Measurements from ENCODE around the gene LRRC4C. TPM values are rescaled to one million over a fixed set of nuclear protein-coding genes. Genes with fewer than 3 reads are reported as not detected.
"Not testable (repeated sequence)": the region's sequence is repeated elsewhere in the genome, so short reads cannot be mapped to it uniquely, and the experiment has no call there.

LRRC4C gene
- total RNA-seq, 1 donor from 2014 or later: 0.41 TPM

DNA sequence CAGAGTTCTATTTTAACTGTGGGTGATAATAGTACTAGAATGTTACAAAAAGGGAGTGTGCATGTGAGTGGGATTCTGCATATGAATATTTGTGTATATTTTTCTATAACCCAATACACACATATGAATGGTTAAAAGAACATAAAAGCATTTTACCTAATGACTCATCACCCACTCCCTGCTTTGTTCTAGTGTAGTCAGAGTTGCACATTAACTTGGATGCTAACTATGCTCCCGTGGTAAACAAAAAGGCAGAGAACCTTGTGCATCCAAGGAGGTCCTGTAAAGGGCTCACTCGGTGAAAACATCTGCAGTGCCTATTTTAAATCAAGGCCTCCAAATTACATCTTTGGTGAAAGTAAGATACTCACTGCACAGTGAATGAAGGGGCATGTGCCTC is 1289.4 kb downstream of the LRRC4C start:
- Histone ChIP-seq H3K4me3 (no peak overlapping the region), H3K36me3 (no peaks in the 10 kb centered on the region), H3K27me3 (ENCODE audit: low read depth) (no peaks in the 10 kb centered on the region), H3K9me3 (replicated peaks) (peaks cover 17% of the 10 kb centered on the region), H3K4me1 (no peaks in the 10 kb centered on the region), H3K27ac (replicated peaks) (no peak overlapping the region)
- no peak for DNase-seq
- TF ChIP-seq, protein P1, sequence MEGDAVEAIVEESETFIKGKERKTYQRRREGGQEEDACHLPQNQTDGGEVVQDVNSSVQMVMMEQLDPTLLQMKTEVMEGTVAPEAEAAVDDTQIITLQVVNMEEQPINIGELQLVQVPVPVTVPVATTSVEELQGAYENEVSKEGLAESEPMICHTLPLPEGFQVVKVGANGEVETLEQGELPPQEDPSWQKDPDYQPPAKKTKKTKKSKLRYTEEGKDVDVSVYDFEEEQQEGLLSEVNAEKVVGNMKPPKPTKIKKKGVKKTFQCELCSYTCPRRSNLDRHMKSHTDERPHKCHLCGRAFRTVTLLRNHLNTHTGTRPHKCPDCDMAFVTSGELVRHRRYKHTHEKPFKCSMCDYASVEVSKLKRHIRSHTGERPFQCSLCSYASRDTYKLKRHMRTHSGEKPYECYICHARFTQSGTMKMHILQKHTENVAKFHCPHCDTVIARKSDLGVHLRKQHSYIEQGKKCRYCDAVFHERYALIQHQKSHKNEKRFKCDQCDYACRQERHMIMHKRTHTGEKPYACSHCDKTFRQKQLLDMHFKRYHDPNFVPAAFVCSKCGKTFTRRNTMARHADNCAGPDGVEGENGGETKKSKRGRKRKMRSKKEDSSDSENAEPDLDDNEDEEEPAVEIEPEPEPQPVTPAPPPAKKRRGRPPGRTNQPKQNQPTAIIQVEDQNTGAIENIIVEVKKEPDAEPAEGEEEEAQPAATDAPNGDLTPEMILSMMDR (IDR thresholded peaks at IDR 0.05; ENCODE audit: borderline replicate concordance): no peak
- intact Hi-C loops (cut with micrococcal nuclease): no loop called here

DNA sequence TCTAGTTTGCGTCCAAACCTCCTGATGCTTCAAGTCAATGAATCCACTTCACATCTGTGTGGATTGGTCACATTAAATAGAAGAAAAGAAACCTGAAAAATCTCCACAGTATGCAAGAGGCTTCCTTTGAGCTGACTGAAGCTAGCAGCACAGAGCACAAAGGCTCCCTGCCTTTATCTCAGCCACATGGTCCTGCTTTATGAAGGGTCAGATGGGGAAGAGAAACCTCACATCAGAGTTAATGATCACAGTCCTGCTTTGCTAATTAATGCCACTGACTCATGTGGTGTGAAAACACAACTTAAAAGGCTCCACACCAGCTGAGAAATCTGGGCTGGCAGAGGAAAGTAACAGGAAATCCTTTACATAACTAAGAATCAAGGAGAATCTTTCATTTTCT is 1291.0 kb downstream of the LRRC4C start:
- H3K9me3 ChIP-seq (replicated peaks): peaks cover 20% of the 10 kb centered on the region
- H3K27me3 ChIP-seq (ENCODE audit: low read depth): no peaks in the 10 kb centered on the region
- H3K36me3 ChIP-seq: no peaks in the 10 kb centered on the region
- H3K4me3 ChIP-seq: no peak overlapping the region
- no peaks in the 10 kb centered on the region for H3K4me1 ChIP-seq
- no peak overlapping the region for H3K27ac ChIP-seq (replicated peaks)
- TF ChIP-seq, protein P1 (IDR thresholded peaks at IDR 0.05; ENCODE audit: borderline replicate concordance): no peak
- DNase-seq: no peak
- intact Hi-C loops (cut with micrococcal nuclease): no loop called here

DNA sequence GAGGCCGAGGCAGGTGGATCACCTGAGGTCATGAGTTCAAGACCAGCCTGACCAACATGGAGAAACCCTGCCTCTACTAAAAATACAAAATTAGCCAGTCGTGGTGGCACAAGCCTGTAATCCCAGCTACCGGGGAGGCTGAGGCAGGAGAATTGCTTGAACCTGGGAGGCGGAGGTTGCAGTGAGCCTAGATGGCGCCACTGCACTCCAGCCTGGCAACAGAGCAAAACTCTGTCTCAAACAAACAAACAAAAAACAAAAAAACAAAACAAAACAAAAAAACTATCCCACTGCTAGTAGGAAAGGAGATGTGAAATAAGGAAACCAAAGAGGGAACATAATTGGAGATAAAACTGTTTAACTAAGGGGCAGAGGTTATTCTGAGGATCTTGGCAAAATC is 1291.6 kb downstream of the LRRC4C start:
- H3K4me1 ChIP-seq; H3K4me3 ChIP-seq; H3K27ac ChIP-seq (replicated peaks); H3K36me3 ChIP-seq; DNase-seq; intact Hi-C loops (cut with micrococcal nuclease); H3K27me3 ChIP-seq (ENCODE audit: low read depth): not testable (repeated sequence)
- peaks cover 20% of the 10 kb centered on the region for H3K9me3 ChIP-seq (replicated peaks)

DNA sequence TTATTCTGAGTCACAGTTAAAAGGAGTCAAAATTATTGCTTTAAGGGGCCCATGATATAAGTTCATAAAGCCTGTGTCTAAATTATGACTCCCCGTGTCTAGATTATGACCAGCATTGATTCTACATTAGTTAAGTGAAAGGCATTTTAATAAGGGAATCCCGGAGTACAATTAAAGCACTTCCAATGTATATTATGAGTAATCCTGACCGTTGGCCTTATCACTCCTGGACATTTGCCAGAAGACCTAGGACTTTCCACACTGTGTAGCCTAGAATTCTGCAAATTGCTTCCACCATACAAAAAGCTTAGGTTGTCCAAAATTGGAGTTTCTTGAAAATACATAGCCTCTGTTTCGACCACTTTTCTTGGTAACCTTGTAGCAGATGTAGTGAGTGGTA is 1292.6 kb downstream of the LRRC4C start:
- TF ChIP-seq, protein P1 (IDR thresholded peaks at IDR 0.05; ENCODE audit: borderline replicate concordance): no peak
- Histone ChIP-seq H3K27me3 (ENCODE audit: low read depth) (no peaks in the 10 kb centered on the region), H3K4me3 (no peak overlapping the region), H3K36me3 (no peaks in the 10 kb centered on the region), H3K4me1 (no peaks in the 10 kb centered on the region), H3K9me3 (replicated peaks) (peaks cover 17% of the 10 kb centered on the region), H3K27ac (replicated peaks) (no peak overlapping the region)
- DNase-seq: no peak
- intact Hi-C loops (cut with micrococcal nuclease): no loop called here

DNA sequence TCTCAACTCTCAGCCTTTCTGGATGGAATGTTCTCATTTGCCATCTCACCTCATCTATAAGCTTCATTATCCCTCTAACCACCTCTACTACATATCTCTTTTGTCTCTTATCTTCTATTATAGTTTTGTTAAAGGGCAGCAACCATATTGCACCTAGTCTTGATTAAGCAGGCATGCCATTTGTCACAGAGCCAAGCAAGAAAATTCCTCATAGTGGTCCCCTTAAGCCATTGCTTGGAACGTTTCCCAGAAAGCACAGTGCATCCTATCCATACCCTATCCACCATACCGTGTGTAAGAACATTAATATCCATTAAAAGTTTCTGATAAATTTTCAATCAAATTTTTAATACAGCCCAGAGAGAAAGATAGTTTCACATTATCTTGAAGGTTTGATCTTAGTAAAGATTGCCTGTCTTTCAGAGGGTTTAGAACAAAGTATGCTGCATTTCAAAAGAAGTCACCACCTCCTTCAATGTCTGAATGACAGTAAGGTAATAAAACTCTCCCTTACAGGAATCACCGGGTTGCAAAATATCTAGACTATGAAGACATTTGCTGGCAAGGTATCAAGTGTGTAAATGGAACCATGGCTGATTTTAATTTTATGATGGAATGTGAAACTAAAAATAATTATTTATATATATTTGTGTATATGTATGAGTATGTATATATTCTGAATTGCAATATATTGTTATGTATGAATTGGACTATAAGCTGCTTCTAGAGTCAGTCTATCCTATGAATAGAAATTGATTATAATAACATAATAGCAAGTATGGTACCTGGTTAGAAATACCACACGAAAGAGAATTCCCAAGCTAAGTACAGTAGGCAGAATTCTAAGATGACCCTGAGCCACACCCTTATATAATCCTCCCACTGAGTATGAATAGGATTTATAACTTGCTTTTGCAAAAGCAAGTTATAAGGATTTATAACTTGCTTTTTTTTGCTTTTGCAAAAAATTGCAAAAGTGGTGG is 1296.3 kb downstream of the LRRC4C start:
- H3K27ac ChIP-seq (replicated peaks): no peak overlapping the region
- intact Hi-C loops (cut with micrococcal nuclease): no loop called here
- TF ChIP-seq, protein P1 (IDR thresholded peaks at IDR 0.05; ENCODE audit: borderline replicate concordance): no peak
- peaks cover 16% of the 10 kb centered on the region for H3K9me3 ChIP-seq (replicated peaks)
- H3K27me3 ChIP-seq (ENCODE audit: low read depth): no peaks in the 10 kb centered on the region
- no peaks in the 10 kb centered on the region for H3K36me3 ChIP-seq
- H3K4me1 ChIP-seq: no peaks in the 10 kb centered on the region
- no peak for DNase-seq
- H3K4me3 ChIP-seq: no peak overlapping the region

DNA sequence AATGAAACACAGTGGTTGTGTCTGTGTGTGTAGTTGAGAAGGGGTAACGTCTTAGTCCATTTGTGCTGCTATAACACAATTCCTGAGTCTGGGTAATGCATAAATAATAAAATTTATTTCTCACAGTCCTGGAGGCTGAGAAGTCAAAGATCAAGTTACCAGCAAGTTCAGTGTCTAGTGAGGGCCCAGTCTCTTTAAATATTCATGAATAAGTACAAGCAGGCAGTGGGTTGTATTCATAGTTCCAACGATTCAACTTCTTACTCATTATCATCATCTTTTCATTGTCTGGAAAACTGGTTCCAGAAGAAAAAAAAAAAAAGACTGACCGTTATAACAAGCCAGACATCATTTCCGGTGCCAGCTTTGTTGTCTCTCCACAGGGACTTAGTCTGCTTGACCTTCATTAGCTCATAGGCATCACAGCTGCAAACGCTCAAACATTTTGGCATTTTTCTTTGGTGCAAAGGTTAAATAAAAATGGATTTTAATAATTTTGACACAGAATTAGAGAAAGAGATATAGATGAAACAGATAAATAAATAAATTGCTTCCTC is 1297.5 kb downstream of the LRRC4C start:
- no peak overlapping the region for H3K4me3 ChIP-seq
- peaks cover 29% of the 10 kb centered on the region for H3K9me3 ChIP-seq (replicated peaks)
- no peaks in the 10 kb centered on the region for H3K36me3 ChIP-seq
- DNase-seq: no peak
- H3K27ac ChIP-seq (replicated peaks): no peak overlapping the region
- H3K4me1 ChIP-seq: no peaks in the 10 kb centered on the region
- intact Hi-C loops (cut with micrococcal nuclease): no loop called here
- no peaks in the 10 kb centered on the region for H3K27me3 ChIP-seq (ENCODE audit: low read depth)
- TF ChIP-seq, protein P1 (IDR thresholded peaks at IDR 0.05; ENCODE audit: borderline replicate concordance): no peak

Measured in left ventricle myocardium inferior (tissue), 1 donor.